Spleen (tissue), 11 donors: ENCODE results near the gene TANGO6. TPM values are rescaled to one million over a fixed set of nuclear protein-coding genes. Genes with fewer than 3 reads are reported as not detected.

Experiments
- DNase-seq: peaks from one replicate; pipeline ENCODE4 v3.0.0-alpha.2; 2020
- H3K27ac ChIP-seq, 8 donors: fragments of 200-600 bp; sonication (generic) in 7 of 8; 1 replicate in 4 of 8; 2 replicates in 4 of 8; pipeline versions ENCODE4 v1.5.0 to v1.8.0; 2016 to 2021; ENCODE audit warnings: inconsistent platforms in 4 of 8, mild to moderate bottlenecking in 4 of 8, moderate library complexity in 1 of 8
- H3K27me3 ChIP-seq, 7 donors: fragments of 200-600 bp; sonication (generic) in 6 of 7; replicated peaks in 1 of 7; 1 replicate in 4 of 7; 2 replicates in 3 of 7; pipeline versions ENCODE4 v1.5.0 to v1.8.0; 2016 to 2021; ENCODE audit warnings: inconsistent platforms in 3 of 7, mild to moderate bottlenecking in 1 of 7
- H3K36me3 ChIP-seq, 6 donors: fragments of 200-600 bp; sonication (generic) in 5 of 6; 1 replicate in 4 of 6; 2 replicates in 2 of 6; pipeline versions ENCODE4 v1.5.0 to v1.8.0; 2016 to 2021; ENCODE audit warnings: inconsistent platforms in 2 of 6
- H3K4me1 ChIP-seq, 6 donors: fragments of 200-600 bp; sonication (generic) in 5 of 6; 1 replicate in 3 of 6; 2 replicates in 3 of 6; pipeline versions ENCODE4 v1.5.0 to v1.8.0; 2016 to 2021; ENCODE audit warnings: inconsistent platforms in 3 of 6
- H3K4me3 ChIP-seq, 8 donors: fragments of 200-600 bp; sonication (generic) in 7 of 8; 1 replicate in 4 of 8; 2 replicates in 4 of 8; pipeline versions ENCODE4 v1.5.0 to v1.8.0; 2016 to 2021; ENCODE audit warnings: inconsistent platforms in 4 of 8, mild to moderate bottlenecking in 4 of 8, moderate library complexity in 2 of 8
- H3K9me3 ChIP-seq, 8 donors: fragments of 200-600 bp; sonication (generic) in 7 of 8; 1 replicate in 4 of 8; 2 replicates in 4 of 8; pipeline versions ENCODE4 v1.5.0 to v1.8.0; 2016 to 2021; ENCODE audit warnings: inconsistent platforms in 4 of 8
- POLR2A ChIP-seq, 3 donors: fragments of 450-650 bp; IDR thresholded peaks; one replicate each; pipeline ENCODE4 v1.5.1; 2017; ENCODE audit warnings: antibody characterized with exemption in 3 of 3, mild to moderate bottlenecking in 1 of 3
- POLR2AphosphoS5 ChIP-seq, 3 donors: sonication (generic); formaldehyde crosslinking; IDR thresholded peaks; one replicate each; pipeline ENCODE4 v1.5.1; 2017; ENCODE audit warnings: antibody characterized with exemption in 3 of 3
- WGBS, 5 donors: extraction: QIAGEN DNeasy Blood & Tissue Kit in 3 of 5; methylation state at CpG; one replicate each; pipeline versions ENCODE4 v1.1.5 to v1.1.7; 2013 to 2018; 5-methylcytosine and 5-hydroxymethylcytosine counted together
- intact Hi-C: fragments of 100-400 bp; cut with DNase I; formaldehyde crosslinking; loops from one replicate; pipeline ENCODE4 v1.15.0; 2023; ENCODE audit warnings: low total_unique reads
- polyA plus RNA-seq, 3 donors: library from polyadenylated mRNA; stranded (reverse); fragments of 200-250 nt; gene quantifications; one replicate each; pipeline ENCODE4 v1.2.1, GENCODE V29; 2013
- total RNA-seq, 7 donors: library from RNA; depleted of rRNA in 3 of 7; stranded (reverse); fragments of >200 nt in 3 of 7; fragmentation: NEBNext Ultra II Directional in 4 of 7; extraction: Animal tissue kit (Norgen Biotek cat#: 25700) in 4 of 7; gene quantifications; one replicate each; pipeline versions ENCODE4 v1.1.0 to v1.2.1, GENCODE V29; 2016 to 2021
- TF ChIP-seq, protein P1 (sequence below), 11 experiments: fragments of 200-600 bp in 7 of 11; fragments of 450-650 bp in 4 of 11; sonication (generic) in 4 of 11; IDR thresholded peaks in 8 of 11; conservative IDR thresholded peaks in 3 of 11; 1 replicate in 7 of 11; 2 replicates in 4 of 11; pipeline versions ENCODE4 v1.4.0 to v1.8.0; 2016 to 2021; ENCODE audit warnings: antibody characterized with exemption in 11 of 11, inconsistent platforms in 4 of 11, mild to moderate bottlenecking in 1 of 11
- donor health status: healthy with polysubstance abuse.
- donor health status: DM: no; HTN: no; CAD: no; lungs with moderate emphysema.
- donor health status: DM: no; HTN: no; CAD: no.
- donor health status: Bipolar disorder and iron deficiency.
- donor health status: healthy.
- donor health status: DM: no; HTN: no; CAD: no.
- donor health status: DM: yes; HTN: yes; CAD: no.

The TANGO6 gene
- total and polyA plus RNA-seq, 10 donors = 1.9 to 35.2 (median 23.0) TPM

DNA sequence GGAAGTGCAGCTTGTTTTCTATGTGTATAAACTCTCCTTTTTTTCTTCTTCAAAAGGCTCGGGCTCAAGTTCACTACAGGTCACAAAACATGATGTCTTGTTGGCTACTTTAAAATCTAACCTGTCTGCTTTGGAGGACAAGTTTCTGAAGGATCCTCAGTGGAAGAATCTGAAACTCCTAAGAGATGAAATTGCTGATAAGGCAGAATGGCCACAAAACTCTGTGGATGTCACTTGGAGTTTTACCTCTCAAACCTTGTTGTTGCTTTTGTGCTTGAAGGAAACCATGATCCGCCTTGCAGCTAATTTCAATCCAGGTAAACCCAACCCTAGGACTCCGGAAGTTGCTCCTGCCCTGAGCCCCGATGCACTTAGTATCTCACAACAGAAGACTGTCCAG lies 16.5 kb downstream of the TANGO6 start:
- 87 to 96% (median 95%) methylated on average over 4 of the region's 4 CpGs for WGBS, 5 donors
- Histone ChIP-seq H3K9me3 (no peaks in the 10 kb centered on the region), H3K27me3 (no peaks in the 10 kb centered on the region), H3K4me1 (no peaks in the 10 kb centered on the region), H3K27ac (no peak overlapping the region), H3K4me3 (no peak overlapping the region), H3K36me3 (peaks cover 0 to 53% (median 34%) of the 10 kb centered on the region in 6 donors)
- TF ChIP-seq, protein P1, sequence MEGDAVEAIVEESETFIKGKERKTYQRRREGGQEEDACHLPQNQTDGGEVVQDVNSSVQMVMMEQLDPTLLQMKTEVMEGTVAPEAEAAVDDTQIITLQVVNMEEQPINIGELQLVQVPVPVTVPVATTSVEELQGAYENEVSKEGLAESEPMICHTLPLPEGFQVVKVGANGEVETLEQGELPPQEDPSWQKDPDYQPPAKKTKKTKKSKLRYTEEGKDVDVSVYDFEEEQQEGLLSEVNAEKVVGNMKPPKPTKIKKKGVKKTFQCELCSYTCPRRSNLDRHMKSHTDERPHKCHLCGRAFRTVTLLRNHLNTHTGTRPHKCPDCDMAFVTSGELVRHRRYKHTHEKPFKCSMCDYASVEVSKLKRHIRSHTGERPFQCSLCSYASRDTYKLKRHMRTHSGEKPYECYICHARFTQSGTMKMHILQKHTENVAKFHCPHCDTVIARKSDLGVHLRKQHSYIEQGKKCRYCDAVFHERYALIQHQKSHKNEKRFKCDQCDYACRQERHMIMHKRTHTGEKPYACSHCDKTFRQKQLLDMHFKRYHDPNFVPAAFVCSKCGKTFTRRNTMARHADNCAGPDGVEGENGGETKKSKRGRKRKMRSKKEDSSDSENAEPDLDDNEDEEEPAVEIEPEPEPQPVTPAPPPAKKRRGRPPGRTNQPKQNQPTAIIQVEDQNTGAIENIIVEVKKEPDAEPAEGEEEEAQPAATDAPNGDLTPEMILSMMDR (IDR thresholded peaks at IDR 0.05 in 8 of 11, conservative IDR thresholded peaks at IDR 0.05 in 3 of 11) = no peak
- TF ChIP-seq POLR2AphosphoS5 (IDR thresholded peaks at IDR 0.05) = no peak
- TF ChIP-seq POLR2A (IDR thresholded peaks at IDR 0.05) = no peak
- DNase-seq = no peak
- intact Hi-C loops = no loop called here

DNA sequence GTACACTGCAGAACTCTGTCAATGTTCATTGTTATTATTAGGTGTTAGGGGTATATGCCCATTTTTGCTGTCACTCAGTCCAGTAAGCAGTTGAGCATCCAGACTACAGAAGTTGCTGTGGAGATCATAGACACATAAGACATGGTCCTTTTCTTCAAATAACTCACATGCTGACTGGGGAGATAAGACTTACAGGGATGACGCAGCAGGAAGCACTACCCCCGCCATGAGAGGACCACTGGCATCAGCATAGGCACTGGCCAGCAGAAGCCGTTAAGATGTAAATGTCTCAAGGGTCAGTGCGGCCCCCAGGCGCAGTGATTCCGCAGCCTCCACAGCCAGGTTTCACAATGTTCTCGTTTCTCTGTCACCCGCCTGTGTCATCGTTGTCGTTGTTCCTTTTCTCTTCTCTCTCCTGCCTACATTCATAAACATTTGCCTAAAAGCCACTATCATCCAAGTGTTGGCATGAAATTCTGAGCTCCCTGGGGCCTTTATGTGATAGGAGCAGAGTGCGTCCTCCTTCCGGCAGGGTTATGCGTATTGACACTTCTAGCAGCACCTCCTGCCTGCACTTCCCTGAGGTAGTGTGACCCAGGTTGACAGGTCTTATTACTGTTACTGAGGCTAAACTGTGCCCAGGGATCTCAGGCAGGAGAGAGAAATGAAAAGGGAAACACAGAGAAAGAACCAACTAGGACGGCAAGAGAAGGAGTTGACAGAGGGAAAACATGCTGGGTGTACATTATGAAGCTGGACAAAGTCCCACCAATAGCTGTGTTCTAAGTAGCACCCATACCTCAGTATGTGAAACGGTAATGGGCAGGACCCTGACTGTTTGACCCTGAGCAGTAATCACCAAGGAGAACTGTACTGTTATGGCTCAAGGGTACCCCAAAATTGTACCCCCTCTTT lies 17.9 kb downstream of the TANGO6 start:
- no peak for DNase-seq
- Histone ChIP-seq H3K4me1 (no peaks in the 10 kb centered on the region), H3K27ac (no peak overlapping the region), H3K9me3 (no peaks in the 10 kb centered on the region), H3K27me3 (no peaks in the 10 kb centered on the region), H3K36me3 (peaks cover 0 to 66% (median 34%) of the 10 kb centered on the region in 6 donors), H3K4me3 (no peak overlapping the region)
- TF ChIP-seq POLR2A (IDR thresholded peaks at IDR 0.05) (no peak), POLR2AphosphoS5 (IDR thresholded peaks at IDR 0.05) (no peak)
- TF ChIP-seq, protein P1 (IDR thresholded peaks at IDR 0.05 in 8 of 11, conservative IDR thresholded peaks at IDR 0.05 in 3 of 11) = no peak
- WGBS, 5 donors = 89 to 95% (median 95%) methylated on average over 15 of the region's 15 CpGs
- intact Hi-C loops = no loop called here

DNA sequence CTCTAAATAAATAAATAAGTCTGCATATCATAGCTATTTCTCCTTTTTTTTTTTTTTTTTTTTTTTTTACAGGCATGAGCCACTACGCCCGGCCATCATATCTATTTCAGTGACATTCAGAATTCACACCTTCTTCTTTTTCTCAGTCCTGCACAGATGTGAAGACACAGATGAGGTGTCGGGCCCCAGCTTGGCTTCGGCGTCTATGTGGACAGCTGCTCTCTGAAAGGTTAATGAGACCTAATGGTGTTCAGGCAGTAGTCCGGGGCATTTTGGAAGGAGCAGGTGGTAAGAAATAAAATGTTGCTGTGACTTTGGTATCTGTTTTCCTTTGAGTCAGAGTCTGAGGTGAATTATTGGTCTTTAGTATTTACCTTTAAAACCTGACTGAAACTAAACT lies 23.6 kb downstream of the TANGO6 start:
- peaks cover 0 to 3% (median 0%) of the 10 kb centered on the region in 8 donors for H3K9me3 ChIP-seq
- H3K27ac ChIP-seq = no peak overlapping the region
- intact Hi-C loops = no loop called here
- no peak overlapping the region for H3K4me3 ChIP-seq
- TF ChIP-seq POLR2A (IDR thresholded peaks at IDR 0.05) (no peak), POLR2AphosphoS5 (IDR thresholded peaks at IDR 0.05) (no peak)
- TF ChIP-seq, protein P1 (IDR thresholded peaks at IDR 0.05 in 8 of 11, conservative IDR thresholded peaks at IDR 0.05 in 3 of 11) = no peak
- peaks cover 0 to 95% (median 29%) of the 10 kb centered on the region in 6 donors for H3K36me3 ChIP-seq
- DNase-seq = no peak
- no peaks in the 10 kb centered on the region for H3K4me1 ChIP-seq
- WGBS, 5 donors = 84 to 95% (median 88%) methylated on average over 6 of the region's 6 CpGs
- no peaks in the 10 kb centered on the region for H3K27me3 ChIP-seq

DNA sequence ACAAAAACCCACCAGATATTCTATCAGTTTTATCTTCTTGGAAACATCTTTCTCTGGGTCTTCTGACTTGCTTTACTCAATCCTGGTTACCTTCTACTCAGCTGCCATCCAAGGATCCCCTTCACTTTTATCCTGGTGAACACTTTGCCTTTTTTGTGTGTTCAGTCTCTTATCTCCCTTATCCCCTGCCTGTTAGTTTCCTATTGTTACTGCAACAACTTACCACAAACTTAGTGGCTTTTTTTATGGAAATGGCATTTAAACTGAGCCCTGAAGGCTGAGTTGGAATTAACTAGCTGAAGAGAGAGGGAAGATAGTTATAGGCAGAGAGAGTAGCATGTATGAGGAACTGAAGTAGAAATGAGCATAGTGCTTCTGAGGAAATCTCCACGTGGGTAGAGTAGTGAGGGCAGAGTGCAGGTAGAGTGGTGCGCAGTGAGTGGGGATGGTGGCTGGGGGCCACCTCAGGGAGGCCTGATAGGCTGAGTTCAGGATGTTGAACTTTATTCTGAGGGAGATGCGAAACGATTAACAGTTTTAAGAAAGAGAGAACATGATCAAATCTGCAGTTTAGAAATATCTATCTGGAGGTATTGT lies 26.3 kb downstream of the TANGO6 start:
- Histone ChIP-seq H3K9me3 (peaks cover 0 to 3% (median 0%) of the 10 kb centered on the region in 8 donors), H3K27ac (no peak overlapping the region), H3K36me3 (peaks cover 0 to 95% (median 24%) of the 10 kb centered on the region in 6 donors), H3K4me3 (no peak overlapping the region), H3K27me3 (no peaks in the 10 kb centered on the region), H3K4me1 (no peaks in the 10 kb centered on the region)
- TF ChIP-seq, protein P1 (IDR thresholded peaks at IDR 0.05 in 8 of 11, conservative IDR thresholded peaks at IDR 0.05 in 3 of 11) = no peak
- no peak for DNase-seq
- 81 to 89% (median 85%) methylated on average over 4 of the region's 4 CpGs for WGBS, 5 donors
- intact Hi-C loops = loop anchor here (10.0 kb wide), 1 partner anchor 75 kb away; no protein-coding TSS in a partner anchor
